Measurements from ENCODE around the gene ANKRD55.

DNA sequence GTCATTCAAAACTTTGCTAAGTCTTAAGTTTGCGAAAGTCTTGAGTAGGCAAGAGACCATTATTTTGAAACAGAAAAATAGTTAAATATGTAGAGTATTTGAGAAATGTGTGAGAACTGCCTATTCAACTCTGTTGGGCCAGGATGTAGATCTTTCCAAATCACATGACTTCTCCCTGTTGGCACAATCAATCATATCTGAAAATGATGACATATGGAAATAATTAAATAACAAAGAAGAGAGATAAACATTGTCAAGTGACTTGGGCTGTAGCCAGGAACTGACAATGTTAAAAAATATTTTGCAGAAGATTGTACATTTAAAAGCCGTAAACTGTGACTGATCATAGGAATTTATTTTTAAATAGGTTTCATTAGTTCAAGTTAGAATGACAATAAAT is 133.8 kb downstream of the ANKRD55 start:
- TF ChIP-seq TAF1 (IDR thresholded peaks at IDR 0.05; ENCODE audit: borderline replicate concordance, insufficient read depth, low read length) (no peak), SIN3A (IDR thresholded peaks at IDR 0.05; ENCODE audit: borderline replicate concordance, insufficient read depth, low read length) (no peak)
- TF ChIP-seq, protein P1, sequence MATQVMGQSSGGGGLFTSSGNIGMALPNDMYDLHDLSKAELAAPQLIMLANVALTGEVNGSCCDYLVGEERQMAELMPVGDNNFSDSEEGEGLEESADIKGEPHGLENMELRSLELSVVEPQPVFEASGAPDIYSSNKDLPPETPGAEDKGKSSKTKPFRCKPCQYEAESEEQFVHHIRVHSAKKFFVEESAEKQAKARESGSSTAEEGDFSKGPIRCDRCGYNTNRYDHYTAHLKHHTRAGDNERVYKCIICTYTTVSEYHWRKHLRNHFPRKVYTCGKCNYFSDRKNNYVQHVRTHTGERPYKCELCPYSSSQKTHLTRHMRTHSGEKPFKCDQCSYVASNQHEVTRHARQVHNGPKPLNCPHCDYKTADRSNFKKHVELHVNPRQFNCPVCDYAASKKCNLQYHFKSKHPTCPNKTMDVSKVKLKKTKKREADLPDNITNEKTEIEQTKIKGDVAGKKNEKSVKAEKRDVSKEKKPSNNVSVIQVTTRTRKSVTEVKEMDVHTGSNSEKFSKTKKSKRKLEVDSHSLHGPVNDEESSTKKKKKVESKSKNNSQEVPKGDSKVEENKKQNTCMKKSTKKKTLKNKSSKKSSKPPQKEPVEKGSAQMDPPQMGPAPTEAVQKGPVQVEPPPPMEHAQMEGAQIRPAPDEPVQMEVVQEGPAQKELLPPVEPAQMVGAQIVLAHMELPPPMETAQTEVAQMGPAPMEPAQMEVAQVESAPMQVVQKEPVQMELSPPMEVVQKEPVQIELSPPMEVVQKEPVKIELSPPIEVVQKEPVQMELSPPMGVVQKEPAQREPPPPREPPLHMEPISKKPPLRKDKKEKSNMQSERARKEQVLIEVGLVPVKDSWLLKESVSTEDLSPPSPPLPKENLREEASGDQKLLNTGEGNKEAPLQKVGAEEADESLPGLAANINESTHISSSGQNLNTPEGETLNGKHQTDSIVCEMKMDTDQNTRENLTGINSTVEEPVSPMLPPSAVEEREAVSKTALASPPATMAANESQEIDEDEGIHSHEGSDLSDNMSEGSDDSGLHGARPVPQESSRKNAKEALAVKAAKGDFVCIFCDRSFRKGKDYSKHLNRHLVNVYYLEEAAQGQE (IDR thresholded peaks at IDR 0.05; ENCODE audit: insufficient read depth in 1 of 2, low read depth in 2 of 2, low read length in 2 of 2) = no peak
